ENCODE results near the gene FSTL5. TPM values are rescaled to one million over a fixed set of nuclear protein-coding genes. Genes with fewer than 3 reads are reported as not detected.

Gene FSTL5
- total RNA-seq, 1 experiment from 2014 or later, result not detected

DNA sequence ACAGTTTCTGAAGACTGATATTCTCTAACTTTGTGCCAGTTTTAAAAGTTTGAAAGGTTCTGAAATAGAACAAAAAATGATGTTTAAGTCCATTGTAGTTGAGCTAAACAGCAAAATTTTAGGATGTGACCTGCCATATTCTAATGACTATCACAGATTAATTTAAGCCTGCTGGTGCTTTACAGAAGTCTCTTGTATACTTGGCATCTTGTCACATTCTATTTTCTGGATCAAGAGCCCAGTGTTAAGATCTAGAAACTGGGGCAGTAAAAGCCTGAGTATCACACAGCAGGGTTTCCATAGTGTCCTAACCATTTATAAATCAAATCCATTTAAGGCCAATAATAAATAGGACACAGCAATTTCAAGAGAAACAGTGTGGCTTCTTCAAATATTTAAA, 12.4 kb downstream of the FSTL5 start:
- H3K79me1 ChIP-seq (ENCODE audit: insufficient read depth, low read depth, low read length, poor library complexity, severe bottlenecking), result no peaks in the 10 kb centered on the region
- H3K4me2 ChIP-seq (ENCODE audit: insufficient read depth, insufficient read length, low read length), result no peak overlapping the region
- H3K9ac ChIP-seq (ENCODE audit: extremely low read depth, insufficient read length, low read length), result no peak overlapping the region
- Mint-ChIP-seq H3K4me3 (no peak overlapping the region), H3K27ac (no peak overlapping the region), H3K4me1 (no peaks in the 10 kb centered on the region), H3K36me3 (ENCODE audit: insufficient read depth in 1 of 3, low read depth in 3 of 3) (no peaks in the 10 kb centered on the region), H3K27me3 (ENCODE audit: low read depth) (no peaks in the 10 kb centered on the region), H3K9me3 (no peaks in the 10 kb centered on the region)
- H4K8ac ChIP-seq (replicated peaks; ENCODE audit: insufficient read length, low read depth, low read length), result no peak overlapping the region
- no peak overlapping the region for H3K23ac ChIP-seq (ENCODE audit: insufficient read length, low read depth, low read length)
- no peaks in the 10 kb centered on the region for H3K23me2 ChIP-seq (ENCODE audit: insufficient read length, low read depth, low read length, poor library complexity, severe bottlenecking)
- TF ChIP-seq, protein P1, sequence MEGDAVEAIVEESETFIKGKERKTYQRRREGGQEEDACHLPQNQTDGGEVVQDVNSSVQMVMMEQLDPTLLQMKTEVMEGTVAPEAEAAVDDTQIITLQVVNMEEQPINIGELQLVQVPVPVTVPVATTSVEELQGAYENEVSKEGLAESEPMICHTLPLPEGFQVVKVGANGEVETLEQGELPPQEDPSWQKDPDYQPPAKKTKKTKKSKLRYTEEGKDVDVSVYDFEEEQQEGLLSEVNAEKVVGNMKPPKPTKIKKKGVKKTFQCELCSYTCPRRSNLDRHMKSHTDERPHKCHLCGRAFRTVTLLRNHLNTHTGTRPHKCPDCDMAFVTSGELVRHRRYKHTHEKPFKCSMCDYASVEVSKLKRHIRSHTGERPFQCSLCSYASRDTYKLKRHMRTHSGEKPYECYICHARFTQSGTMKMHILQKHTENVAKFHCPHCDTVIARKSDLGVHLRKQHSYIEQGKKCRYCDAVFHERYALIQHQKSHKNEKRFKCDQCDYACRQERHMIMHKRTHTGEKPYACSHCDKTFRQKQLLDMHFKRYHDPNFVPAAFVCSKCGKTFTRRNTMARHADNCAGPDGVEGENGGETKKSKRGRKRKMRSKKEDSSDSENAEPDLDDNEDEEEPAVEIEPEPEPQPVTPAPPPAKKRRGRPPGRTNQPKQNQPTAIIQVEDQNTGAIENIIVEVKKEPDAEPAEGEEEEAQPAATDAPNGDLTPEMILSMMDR (conservative IDR thresholded peaks at IDR 0.05), result no peak
- no peak overlapping the region for H3K4ac ChIP-seq (ENCODE audit: low read depth, low read length)
- H3K9me3 ChIP-seq (ENCODE audit: control insufficient read depth, low read depth, low read length), result no peaks in the 10 kb centered on the region
- no peak overlapping the region for H4K91ac ChIP-seq (ENCODE audit: insufficient read length, low read depth, low read length)
- no peak overlapping the region for H2BK5ac ChIP-seq (ENCODE audit: insufficient read length, low read length)
- H2AK5ac ChIP-seq (ENCODE audit: insufficient read length, low read length), result no peak overlapping the region
- no peak overlapping the region for H3K18ac ChIP-seq (ENCODE audit: insufficient read length, low read depth, low read length)
- no peak overlapping the region for H2AFZ ChIP-seq (ENCODE audit: low read length)
- no peak overlapping the region for H3K14ac ChIP-seq (ENCODE audit: insufficient read depth, low read length)
- no peaks in the 10 kb centered on the region for H3K4me1 ChIP-seq (ENCODE audit: insufficient read depth, low read length)
- H3K27ac ChIP-seq (ENCODE audit: insufficient read length, low read depth, low read length), result no peak overlapping the region
- no peak overlapping the region for H4K5ac ChIP-seq (ENCODE audit: insufficient read length, low read depth, low read length)
- H3T11ph ChIP-seq (ENCODE audit: low read length), result no peak overlapping the region
- H2BK15ac ChIP-seq (ENCODE audit: low read depth, low read length), result no peak overlapping the region
- H3K27me3 ChIP-seq (ENCODE audit: insufficient read depth, low read length), result no peaks in the 10 kb centered on the region
- no peaks in the 10 kb centered on the region for H4K20me1 ChIP-seq (ENCODE audit: control insufficient read depth, insufficient read depth, insufficient read length)
- H2BK20ac ChIP-seq (ENCODE audit: low read depth, low read length, poor library complexity, severe bottlenecking), result no peak overlapping the region
- H2BK120ac ChIP-seq (ENCODE audit: low read depth, low read length, poor library complexity, severe bottlenecking), result no peak overlapping the region
- DNase-seq, result no peak
- no peaks in the 10 kb centered on the region for H3K79me2 ChIP-seq (ENCODE audit: insufficient read depth, low read length)
- H2BK12ac ChIP-seq (ENCODE audit: insufficient read length, low read depth, low read length), result no peak overlapping the region
- no peak overlapping the region for H3K56ac ChIP-seq (ENCODE audit: insufficient read length, low read depth, low read length)

Data from H9 (cell line).